GM19023 (cell line): ENCODE data around the gene TPD52L2.

Experiments
- ATAC-seq: cut with Tn5 transposase; IDR thresholded peaks from one replicate; pipeline ENCODE4 v1.9.1; 2021; ENCODE audit warnings: mild to moderate bottlenecking, moderate library complexity; ENCODE audit not compliant: unreplicated experiment

The TPD52L2 gene

GRCh38 chr20:63864978-63865640 lies at the start of gene TPD52L2:
Gene TPD52L2, plus strand, starts transcription at chr20:63865270. Its CDS starts 96 bp downstream, at chr20:63865366.
- peak; percentile 71 for ATAC-seq

DNA sequence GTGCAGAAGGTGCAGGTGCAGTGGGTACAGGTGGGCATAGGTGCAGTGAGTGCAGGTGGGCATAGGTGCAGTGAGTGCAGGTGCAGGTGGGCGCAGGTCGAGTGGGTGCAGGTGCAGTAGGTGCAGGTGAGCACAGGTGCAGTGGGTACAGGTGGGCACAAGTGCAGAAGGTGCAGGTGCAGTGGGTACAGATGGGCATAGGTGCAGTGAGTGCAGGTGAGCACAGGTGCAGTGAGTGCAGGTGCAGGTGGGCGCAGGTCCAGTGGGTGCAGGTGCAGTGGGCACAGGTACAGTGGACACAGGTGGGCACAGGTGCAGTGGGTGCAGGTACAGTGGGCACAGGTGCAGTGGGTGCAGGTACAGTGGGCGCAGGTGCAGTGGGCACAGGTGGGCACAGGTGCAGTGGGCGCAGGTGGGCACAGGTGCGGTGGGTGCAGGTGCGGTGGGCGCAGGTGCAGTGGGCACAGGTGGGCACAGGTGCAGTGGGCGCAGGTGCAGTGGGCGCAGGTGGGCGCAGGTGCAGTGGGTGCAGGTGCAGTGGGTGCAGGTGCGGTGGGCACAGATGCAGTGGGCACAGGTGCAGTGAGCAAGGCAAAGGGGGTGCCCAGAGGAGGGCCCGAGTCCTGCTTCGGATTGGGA lies 49.3 kb upstream of the TPD52L2 start:
- no peak for ATAC-seq

DNA sequence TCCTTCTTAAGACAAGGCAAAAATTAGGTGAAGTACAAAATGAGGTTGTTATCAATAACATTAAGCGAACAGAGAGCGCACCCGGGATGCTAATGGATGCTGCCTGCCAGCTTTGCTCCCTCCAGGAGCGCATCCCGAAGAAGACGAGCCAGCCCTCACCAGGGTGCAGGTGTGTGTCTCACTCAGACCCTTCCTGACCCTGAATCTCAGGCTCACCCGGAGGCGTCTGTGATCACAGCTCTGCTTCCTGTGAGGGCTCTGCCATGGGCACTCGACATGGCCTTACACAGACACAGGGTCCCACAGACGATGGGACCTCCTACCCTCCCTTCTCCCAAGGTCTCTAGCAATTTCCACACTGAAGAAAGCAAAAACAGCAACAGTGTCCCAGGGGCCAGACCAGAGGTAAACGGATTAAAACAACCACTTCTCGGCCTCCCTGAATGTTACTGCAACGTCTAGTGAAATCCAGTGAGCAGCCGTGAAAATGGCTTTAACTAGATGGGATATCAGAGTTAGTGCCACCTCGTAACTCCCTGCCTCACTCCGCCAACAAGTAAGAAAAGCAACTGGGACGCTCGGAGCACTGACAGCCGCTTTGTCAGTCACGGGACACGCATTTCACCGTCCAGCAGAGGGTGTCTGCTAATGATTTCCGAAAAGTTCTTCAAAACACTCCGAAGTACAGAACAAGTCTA lies 45.7 kb upstream of the TPD52L2 start:
- ATAC-seq, result no peak

DNA sequence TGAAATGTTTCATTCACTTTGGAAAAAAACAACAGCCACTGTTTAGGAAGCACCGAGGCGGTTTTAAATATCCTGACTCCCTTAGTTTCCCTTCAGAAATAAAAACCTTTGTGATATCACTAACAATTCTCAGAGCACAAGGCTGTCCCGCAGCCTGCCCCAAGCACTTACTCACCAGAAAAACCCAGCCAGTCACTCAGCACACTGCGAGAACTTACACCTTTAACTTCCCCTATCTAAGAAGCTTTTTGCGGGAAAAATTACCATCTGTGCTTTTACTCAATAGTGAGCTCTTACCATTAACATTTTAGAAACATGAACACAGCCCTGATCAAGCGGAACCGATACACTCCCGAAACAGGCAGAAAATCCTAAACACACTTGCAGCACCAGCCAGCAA lies 43.3 kb upstream of the TPD52L2 start:
- ATAC-seq, result no peak

DNA sequence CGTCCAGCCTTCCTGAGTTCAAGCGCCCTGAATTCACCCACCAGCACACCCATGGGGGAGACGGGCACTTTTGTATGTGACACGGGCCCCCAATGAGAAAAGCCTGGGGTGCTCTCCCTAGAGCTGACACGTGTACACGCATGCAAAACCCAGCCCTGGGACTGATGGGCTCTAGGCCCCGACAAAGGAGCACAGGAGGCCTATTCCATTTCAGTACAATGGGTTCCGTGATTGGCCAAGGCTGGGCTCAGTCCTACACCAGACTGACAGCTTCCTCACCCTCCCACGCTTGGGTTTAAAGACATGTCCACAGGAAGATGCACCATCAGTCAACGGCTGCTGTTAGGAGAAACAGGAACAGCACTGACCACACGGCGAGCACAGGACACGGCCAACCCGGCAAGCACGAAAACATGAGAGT lies 42.8 kb upstream of the TPD52L2 start:
- no peak for ATAC-seq

DNA sequence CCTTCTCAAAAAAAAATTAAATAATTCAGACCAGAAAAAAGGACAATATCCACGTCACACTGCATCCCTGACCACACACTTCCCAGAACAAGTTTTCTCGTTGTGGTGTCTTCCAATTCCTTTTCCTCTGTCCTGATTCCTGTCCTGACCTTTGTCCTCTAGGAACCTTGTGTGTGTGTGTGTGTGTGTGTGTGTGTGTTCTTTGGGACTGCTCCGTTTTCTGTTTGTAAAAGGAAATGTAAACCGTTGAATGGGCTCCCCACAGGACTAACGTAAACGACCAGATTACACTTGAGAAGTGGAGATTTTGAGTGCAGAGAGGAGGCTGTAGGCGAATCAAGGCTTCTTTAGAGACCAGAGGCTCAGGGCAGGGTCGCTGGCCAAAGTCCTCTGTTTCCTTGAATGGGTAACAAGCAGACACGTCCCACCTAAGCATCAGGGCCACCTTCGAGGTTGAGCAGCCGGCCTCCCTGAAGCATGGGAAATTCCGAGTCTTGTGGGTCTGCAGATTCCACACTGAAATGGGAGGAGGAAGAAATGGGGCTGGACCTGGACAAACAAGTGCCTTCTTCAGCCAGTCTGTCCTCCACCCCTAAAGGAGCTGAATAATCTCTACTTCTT lies 41.3 kb upstream of the TPD52L2 start:
- no peak for ATAC-seq

DNA sequence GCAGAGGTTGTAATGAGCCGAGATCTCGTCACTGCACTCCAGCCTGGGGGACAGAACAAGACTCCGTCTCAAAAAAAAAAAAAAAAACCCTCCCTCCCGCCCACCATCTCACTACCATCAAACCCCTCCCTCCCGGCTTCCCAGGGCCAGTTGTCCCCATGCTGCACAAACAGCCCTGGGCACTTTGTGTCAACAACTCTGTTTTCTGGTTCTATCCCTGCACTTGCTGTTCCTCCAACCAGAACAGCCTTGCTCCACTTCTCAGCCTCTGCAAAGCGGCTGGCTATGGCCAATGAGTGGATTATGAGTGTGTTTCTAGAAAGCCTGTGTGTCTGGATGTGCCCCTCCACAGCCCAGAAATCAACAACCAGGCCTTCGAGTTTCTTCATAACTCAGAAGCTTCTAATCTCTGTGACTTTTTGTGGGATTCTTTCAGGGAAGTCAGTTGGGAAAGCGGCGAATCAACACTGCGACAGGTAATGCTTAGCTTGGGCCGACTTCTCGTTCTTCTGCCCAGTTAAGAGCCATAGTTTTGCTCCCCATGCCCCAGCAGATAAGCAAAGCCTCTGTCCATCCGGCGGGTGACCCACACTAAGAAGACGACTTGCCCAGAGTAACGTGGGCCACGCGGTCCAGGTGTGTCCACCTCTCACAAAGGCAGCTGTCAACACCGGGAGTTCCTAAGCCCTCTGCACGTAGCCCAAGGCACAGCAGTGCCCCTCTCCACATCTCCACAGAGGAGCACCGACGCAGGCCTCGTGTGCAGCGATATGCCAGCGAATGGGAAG lies 39.5 kb upstream of the TPD52L2 start:
- no peak for ATAC-seq

- no peak for ATAC-seq
Measured at GRCh38 chr20:63826753-63827152, 38.3 kb upstream of the TPD52L2 start.

GRCh38 chr20:63828124-63828523 lies 36.9 kb upstream of the TPD52L2 start:
- ATAC-seq, result no peak

DNA sequence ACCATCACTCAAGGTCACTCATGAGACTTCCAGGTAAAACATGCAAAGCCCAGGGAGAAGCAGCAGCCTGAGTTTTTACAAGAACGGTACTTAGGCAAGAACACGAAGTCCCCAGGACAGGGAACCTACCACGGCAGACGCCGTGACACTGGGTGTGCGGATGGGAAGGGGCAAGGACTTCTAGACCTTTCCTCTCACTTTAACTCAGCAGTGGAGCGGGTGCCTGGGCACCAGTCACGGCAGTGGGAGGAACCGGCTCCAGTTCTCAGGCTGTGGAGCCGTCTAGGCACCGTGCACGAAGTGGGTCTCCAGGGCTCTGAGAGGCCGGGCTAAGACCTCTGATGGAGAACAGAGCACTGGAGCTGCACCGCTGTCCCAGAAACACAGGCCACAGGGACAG lies 36.5 kb upstream of the TPD52L2 start:
- ATAC-seq, result no peak

DNA sequence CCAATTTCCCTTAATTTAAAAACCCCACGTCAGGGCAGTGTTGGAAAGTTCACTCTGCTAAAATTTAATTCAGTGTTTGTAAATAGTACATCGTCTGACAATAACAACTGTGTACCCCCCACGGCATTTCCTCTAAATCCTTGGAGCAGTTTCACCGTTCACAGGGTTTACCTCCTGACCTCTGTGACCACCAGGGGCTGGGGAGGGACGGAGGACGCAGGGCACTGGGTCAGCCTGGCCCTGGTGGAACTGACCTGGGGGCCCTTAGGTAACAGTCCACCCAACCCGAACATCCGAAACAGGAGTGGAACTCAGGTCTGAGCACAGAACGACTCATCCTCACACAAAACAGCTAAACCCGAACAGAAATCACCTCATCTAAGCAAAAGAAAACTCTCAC lies 36.1 kb upstream of the TPD52L2 start:
- no peak for ATAC-seq

GRCh38 chr20:63829603-63829944 lies 35.5 kb upstream of the TPD52L2 start:
- ATAC-seq, result no peak

GRCh38 chr20:63829945-63830835 lies 34.9 kb upstream of the TPD52L2 start:
- no peak for ATAC-seq

GRCh38 chr20:63830841-63831588 lies 34.1 kb upstream of the TPD52L2 start, which contains the start of gene ZBTB46:
Gene ZBTB46, minus strand, starts transcription at chr20:63831264. Its CDS starts 40,507 bp downstream, at chr20:63790757.
- ATAC-seq, result no peak

- no peak for ATAC-seq
Measured at GRCh38 chr20:63831646-63831992, 33.5 kb upstream of the TPD52L2 start.

GRCh38 chr20:63831993-63832686 lies 32.9 kb upstream of the TPD52L2 start:
- ATAC-seq, result no peak

GRCh38 chr20:63833776-63834490 lies 31.1 kb upstream of the TPD52L2 start:
- no peak for ATAC-seq

DNA sequence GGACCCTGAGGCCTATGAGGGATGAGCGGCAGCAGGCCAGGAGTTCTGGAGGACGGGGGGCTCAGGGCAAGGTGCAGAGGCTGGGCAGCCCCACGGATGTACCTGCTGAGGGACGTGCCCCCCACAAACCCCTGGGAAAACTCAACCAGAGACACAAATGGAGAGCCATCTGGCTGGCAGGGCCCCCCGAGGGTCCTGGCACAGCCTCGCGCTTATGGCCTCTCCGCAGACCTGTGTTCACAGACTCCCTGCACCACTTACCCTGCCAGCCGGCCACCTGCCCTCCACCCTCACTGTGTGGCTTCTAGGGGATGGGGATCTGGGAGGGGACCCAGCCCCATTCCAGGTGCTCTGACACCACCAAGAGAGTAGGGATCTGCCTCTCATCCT lies 30.6 kb upstream of the TPD52L2 start:
- ATAC-seq, result no peak
